HCT116 (cell line): ENCODE results near the gene ANOS1.

Source experiments
- CEBPB ChIP-seq: IDR thresholded peaks from 2 replicates; pipeline ENCODE4 v1.6.1; 2012; ENCODE audit warnings: low read depth
- EZH2 ChIP-seq: fragments of 200-600 bp; sonication (generic); IDR thresholded peaks from 2 replicates; pipeline ENCODE4 v1.6.1; 2017; ENCODE audit warnings: antibody characterized with exemption, mixed run types
- POLR2A ChIP-seq: IDR thresholded peaks from 2 replicates; pipeline ENCODE4 v1.7.0; 2011; ENCODE audit warnings: borderline replicate concordance; ENCODE audit not compliant: insufficient read depth, insufficient read length; ENCODE audit errors: extremely low read depth
- POLR2AphosphoS5 ChIP-seq: IDR thresholded peaks from 2 replicates; pipeline ENCODE4 v1.6.1; 2011; ENCODE audit warnings: mild to moderate bottlenecking, low read depth, low read length, moderate library complexity
- RAD21 ChIP-seq: IDR thresholded peaks from 2 replicates; pipeline ENCODE4 v1.6.1; 2012; ENCODE audit warnings: low read depth, mild to moderate bottlenecking
- SRF ChIP-seq: IDR thresholded peaks from 2 replicates; pipeline ENCODE4 v1.6.1; 2012; ENCODE audit warnings: low read depth
- TF ChIP-seq, protein P1 (sequence below): IDR thresholded peaks from 2 replicates; pipeline ENCODE4 v1.6.1; 2012
- TF ChIP-seq, protein P2 (sequence below), 3 experiments: fragments of 200-600 bp in 1 of 3; sonication (generic) in 1 of 3; IDR thresholded peaks in 2 of 3; conservative IDR thresholded peaks in 1 of 3; 2 replicates each; pipeline ENCODE4 v1.5.1; 2012 to 2017; ENCODE audit warnings: low read depth in 2 of 3, low read length in 2 of 3, antibody characterized with exemption in 1 of 3, borderline replicate concordance in 1 of 3, control low read depth in 1 of 3, mild to moderate bottlenecking in 1 of 3, mixed read lengths in 1 of 3, mixed run types in 1 of 3, moderate library complexity in 1 of 3; ENCODE audit not compliant: insufficient read depth in 1 of 3

DNA sequence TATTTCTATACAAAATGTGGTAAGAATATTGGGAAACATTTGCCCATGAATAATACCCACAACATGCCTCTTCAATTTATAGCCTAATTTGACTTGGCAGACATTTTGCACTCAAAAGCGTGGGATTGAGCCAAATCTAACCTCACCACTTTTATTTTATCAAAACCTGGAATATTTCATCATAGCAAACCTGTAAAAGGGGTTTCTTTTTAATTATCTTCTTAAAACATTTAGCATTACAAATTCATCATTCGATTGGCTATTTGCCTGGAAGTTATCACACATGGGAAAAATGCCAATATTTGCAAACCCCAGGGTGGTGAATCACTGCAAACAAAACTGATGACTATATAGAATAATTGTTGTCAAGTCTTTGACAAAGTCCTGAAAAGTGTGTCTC, 211.1 kb downstream of the ANOS1 start:
- no peak for TF ChIP-seq POLR2A
- TF ChIP-seq, protein P1, sequence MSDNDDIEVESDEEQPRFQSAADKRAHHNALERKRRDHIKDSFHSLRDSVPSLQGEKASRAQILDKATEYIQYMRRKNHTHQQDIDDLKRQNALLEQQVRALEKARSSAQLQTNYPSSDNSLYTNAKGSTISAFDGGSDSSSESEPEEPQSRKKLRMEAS = no peak
- TF ChIP-seq, protein P2, sequence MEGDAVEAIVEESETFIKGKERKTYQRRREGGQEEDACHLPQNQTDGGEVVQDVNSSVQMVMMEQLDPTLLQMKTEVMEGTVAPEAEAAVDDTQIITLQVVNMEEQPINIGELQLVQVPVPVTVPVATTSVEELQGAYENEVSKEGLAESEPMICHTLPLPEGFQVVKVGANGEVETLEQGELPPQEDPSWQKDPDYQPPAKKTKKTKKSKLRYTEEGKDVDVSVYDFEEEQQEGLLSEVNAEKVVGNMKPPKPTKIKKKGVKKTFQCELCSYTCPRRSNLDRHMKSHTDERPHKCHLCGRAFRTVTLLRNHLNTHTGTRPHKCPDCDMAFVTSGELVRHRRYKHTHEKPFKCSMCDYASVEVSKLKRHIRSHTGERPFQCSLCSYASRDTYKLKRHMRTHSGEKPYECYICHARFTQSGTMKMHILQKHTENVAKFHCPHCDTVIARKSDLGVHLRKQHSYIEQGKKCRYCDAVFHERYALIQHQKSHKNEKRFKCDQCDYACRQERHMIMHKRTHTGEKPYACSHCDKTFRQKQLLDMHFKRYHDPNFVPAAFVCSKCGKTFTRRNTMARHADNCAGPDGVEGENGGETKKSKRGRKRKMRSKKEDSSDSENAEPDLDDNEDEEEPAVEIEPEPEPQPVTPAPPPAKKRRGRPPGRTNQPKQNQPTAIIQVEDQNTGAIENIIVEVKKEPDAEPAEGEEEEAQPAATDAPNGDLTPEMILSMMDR (IDR thresholded peaks at IDR 0.05 in 2 of 3, conservative IDR thresholded peaks at IDR 0.05 in 1 of 3; ENCODE audit: borderline replicate concordance in 1 of 3, insufficient read depth in 1 of 3, low read depth in 2 of 3, low read length in 2 of 3) = no peak
- no peak for TF ChIP-seq POLR2AphosphoS5
- no peak for TF ChIP-seq RAD21
- no peak for TF ChIP-seq CEBPB
- TF ChIP-seq SRF = no peak
- no peak for TF ChIP-seq EZH2
